Neural progenitor cell (in vitro differentiated cells): Measurements from ENCODE around the gene NCBP3. TPM values are rescaled to one million over a fixed set of nuclear protein-coding genes. Genes with fewer than 3 reads are reported as not detected.
A peak's percentile ranks its signal among the peaks of the same experiment; 100 is the strongest.

Source experiments
- DNase-seq: peaks from one replicate; pipeline ENCODE4 v3.0.0-alpha.2; 2016; ENCODE audit warnings: low spot score
- H2AFZ ChIP-seq: fragments of 200-600 bp; sonication (generic); replicated peaks from 2 replicates; pipeline ENCODE4 v1.6.1; 2016; ENCODE audit warnings: antibody characterized with exemption
- H3F3A ChIP-seq: fragments of 200-600 bp; sonication (generic); 2 replicates; pipeline ENCODE4 v1.6.1; 2016; ENCODE audit warnings: antibody characterized with exemption, low read depth
- H3K27ac ChIP-seq: fragments of 200-600 bp; sonication (generic); 2 replicates; pipeline ENCODE4 v1.5.1; 2016; ENCODE audit warnings: mild to moderate bottlenecking
- H3K27me3 ChIP-seq: fragments of 200-600 bp; sonication (generic); 2 replicates; pipeline ENCODE4 v1.6.1; 2016; ENCODE audit warnings: mild to moderate bottlenecking, moderate library complexity
- H3K36me3 ChIP-seq: fragments of 200-600 bp; sonication (generic); 2 replicates; pipeline ENCODE4 v1.5.1; 2016
- H3K4me1 ChIP-seq: fragments of 200-600 bp; sonication (generic); 2 replicates; pipeline ENCODE4 v1.6.1; 2016; ENCODE audit warnings: mixed run types
- H3K4me2 ChIP-seq: fragments of 200-600 bp; sonication (generic); 2 replicates; pipeline ENCODE4 v1.6.1; 2016
- H3K4me3 ChIP-seq: fragments of 200-600 bp; sonication (generic); 2 replicates; pipeline ENCODE4 v1.5.1; 2016
- H3K79me2 ChIP-seq: fragments of 200-600 bp; sonication (generic); 2 replicates; pipeline ENCODE4 v1.6.1; 2016; ENCODE audit warnings: low read depth
- H3K9ac ChIP-seq: fragments of 200-600 bp; sonication (generic); 2 replicates; pipeline ENCODE4 v1.6.1; 2016
- H3K9me3 ChIP-seq: fragments of 200-600 bp; sonication (generic); 2 replicates; pipeline ENCODE4 v1.5.1; 2016; ENCODE audit warnings: low read depth
- H4K20me1 ChIP-seq: fragments of 200-600 bp; sonication (generic); 2 replicates; pipeline ENCODE4 v1.6.1; 2016; ENCODE audit warnings: low read depth
- H3K27ac Mint-ChIP-seq: 3 replicates; pipeline ENCODE4 v1.8.0; 2021; ENCODE audit warnings: mixed read lengths
- H3K27me3 Mint-ChIP-seq: 2 replicates; pipeline ENCODE4 v1.8.0; 2022; ENCODE audit warnings: low read depth, mild to moderate bottlenecking, inconsistent platforms, moderate library complexity, mixed read lengths; ENCODE audit not compliant: insufficient read depth
- H3K36me3 Mint-ChIP-seq: 3 replicates; pipeline ENCODE4 v1.8.0; 2021; ENCODE audit warnings: mixed read lengths
- H3K4me1 Mint-ChIP-seq: 3 replicates; pipeline ENCODE4 v1.8.0; 2021; ENCODE audit warnings: mixed read lengths
- H3K4me3 Mint-ChIP-seq: 3 replicates; pipeline ENCODE4 v1.8.0; 2021; ENCODE audit warnings: mild to moderate bottlenecking, moderate library complexity, mixed read lengths
- H3K9me3 Mint-ChIP-seq: 3 replicates; pipeline ENCODE4 v1.8.0; 2020; ENCODE audit warnings: mixed read lengths
- EZH2 ChIP-seq: fragments of 200-600 bp; sonication (generic); IDR thresholded peaks from 2 replicates; pipeline ENCODE4 v1.6.1; 2017; ENCODE audit warnings: antibody characterized with exemption, mild to moderate bottlenecking, moderate library complexity
- EZH2phosphoT487 ChIP-seq: fragments of 200-600 bp; sonication (generic); IDR thresholded peaks from 2 replicates; pipeline ENCODE4 v1.6.1; 2017; ENCODE audit warnings: antibody characterized with exemption
- total RNA-seq: library from RNA; depleted of rRNA; stranded (reverse); fragments of >200 nt; gene quantifications from 2 replicates; pipeline ENCODE4 v1.2.3, GENCODE V29; 2015; ENCODE audit warnings: low replicate concordance
- TF ChIP-seq, protein P1 (sequence below): fragments of 200-600 bp; sonication (generic); IDR thresholded peaks from 2 replicates; pipeline ENCODE4 v1.5.1; 2017; ENCODE audit warnings: antibody characterized with exemption, mild to moderate bottlenecking

The NCBP3 gene
- total RNA-seq, 1 donor from 2014 or later = 55.7 TPM

DNA sequence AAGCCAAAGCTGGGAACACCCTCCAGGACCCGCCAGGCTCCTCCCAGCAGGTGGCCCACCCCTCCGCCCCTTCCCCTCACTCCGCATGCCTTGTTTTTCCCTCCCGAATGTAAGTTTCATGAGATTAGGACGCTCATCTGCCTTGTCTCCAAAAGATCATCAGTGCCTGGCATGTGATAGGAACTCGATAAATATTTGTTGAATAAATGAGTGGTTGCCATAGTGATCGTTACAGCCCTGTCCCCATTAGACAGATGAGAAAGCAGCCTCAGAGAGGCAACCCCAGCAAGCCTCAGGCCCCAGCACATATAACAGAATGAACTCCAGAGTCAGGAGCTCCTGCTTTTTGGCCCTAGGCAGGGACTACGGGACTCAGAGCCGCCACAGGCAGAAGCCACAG, 41.8 kb upstream of the NCBP3 start:
- H3F3A ChIP-seq = peaks cover 9% of the 10 kb centered on the region
- peaks cover 10% of the 10 kb centered on the region for H3K27me3 ChIP-seq
- no peaks in the 10 kb centered on the region for H3K79me2 ChIP-seq
- H3K9me3 ChIP-seq = no peaks in the 10 kb centered on the region
- H3K4me2 ChIP-seq = no peak overlapping the region
- TF ChIP-seq EZH2 (no peak), EZH2phosphoT487 (no peak)
- TF ChIP-seq, protein P1, sequence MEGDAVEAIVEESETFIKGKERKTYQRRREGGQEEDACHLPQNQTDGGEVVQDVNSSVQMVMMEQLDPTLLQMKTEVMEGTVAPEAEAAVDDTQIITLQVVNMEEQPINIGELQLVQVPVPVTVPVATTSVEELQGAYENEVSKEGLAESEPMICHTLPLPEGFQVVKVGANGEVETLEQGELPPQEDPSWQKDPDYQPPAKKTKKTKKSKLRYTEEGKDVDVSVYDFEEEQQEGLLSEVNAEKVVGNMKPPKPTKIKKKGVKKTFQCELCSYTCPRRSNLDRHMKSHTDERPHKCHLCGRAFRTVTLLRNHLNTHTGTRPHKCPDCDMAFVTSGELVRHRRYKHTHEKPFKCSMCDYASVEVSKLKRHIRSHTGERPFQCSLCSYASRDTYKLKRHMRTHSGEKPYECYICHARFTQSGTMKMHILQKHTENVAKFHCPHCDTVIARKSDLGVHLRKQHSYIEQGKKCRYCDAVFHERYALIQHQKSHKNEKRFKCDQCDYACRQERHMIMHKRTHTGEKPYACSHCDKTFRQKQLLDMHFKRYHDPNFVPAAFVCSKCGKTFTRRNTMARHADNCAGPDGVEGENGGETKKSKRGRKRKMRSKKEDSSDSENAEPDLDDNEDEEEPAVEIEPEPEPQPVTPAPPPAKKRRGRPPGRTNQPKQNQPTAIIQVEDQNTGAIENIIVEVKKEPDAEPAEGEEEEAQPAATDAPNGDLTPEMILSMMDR = no peak
- H3K4me3 ChIP-seq = no peak overlapping the region
- no peak overlapping the region for H3K27ac Mint-ChIP-seq
- H3K36me3 Mint-ChIP-seq = peaks cover 2% of the 10 kb centered on the region
- no peaks in the 10 kb centered on the region for H3K9me3 Mint-ChIP-seq
- H3K4me1 Mint-ChIP-seq = peaks cover 30% of the 10 kb centered on the region
- H3K27ac ChIP-seq = no peak overlapping the region
- H3K36me3 ChIP-seq = no peaks in the 10 kb centered on the region
- no peak for DNase-seq
- H2AFZ ChIP-seq = no peak overlapping the region
- H4K20me1 ChIP-seq = peaks cover 20% of the 10 kb centered on the region
- H3K27me3 Mint-ChIP-seq = peaks cover 10% of the 10 kb centered on the region
- H3K4me3 Mint-ChIP-seq = no peak overlapping the region
- H3K4me1 ChIP-seq = peaks cover 16% of the 10 kb centered on the region
- no peak overlapping the region for H3K9ac ChIP-seq

DNA sequence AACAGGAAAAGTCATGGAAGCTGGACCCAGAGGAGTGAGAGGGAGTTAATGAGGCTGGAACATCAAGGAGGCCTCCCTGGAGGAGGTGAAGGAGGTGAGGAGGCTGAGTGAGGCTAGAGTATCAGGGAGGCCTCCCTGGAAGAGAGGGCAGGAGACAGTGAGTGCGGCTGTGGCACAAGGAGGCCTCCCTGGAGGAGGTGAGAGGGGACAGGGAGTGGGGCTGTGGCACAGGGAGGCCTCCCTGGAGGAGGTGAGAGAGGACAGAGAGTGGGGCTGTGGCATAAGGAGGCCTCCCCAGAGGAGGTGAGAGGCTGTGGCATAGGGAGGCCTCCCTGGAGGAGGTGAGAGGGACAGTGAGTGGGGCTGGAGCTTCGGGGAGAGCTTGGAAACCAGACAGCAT, 41.3 kb upstream of the NCBP3 start:
- Mint-ChIP-seq H3K9me3 (no peaks in the 10 kb centered on the region), H3K27me3 (peaks cover 10% of the 10 kb centered on the region), H3K4me3 (no peak overlapping the region), H3K27ac (peak overlapping the region; percentile 38), H3K36me3 (peaks cover 2% of the 10 kb centered on the region), H3K4me1 (peaks cover 30% of the 10 kb centered on the region)
- Histone ChIP-seq H3K4me1 (peaks cover 16% of the 10 kb centered on the region), H3K79me2 (no peaks in the 10 kb centered on the region), H3K9ac (no peak overlapping the region), H3K4me2 (no peak overlapping the region), H3K9me3 (no peaks in the 10 kb centered on the region), H3K36me3 (no peaks in the 10 kb centered on the region), H4K20me1 (peaks cover 20% of the 10 kb centered on the region), H3K4me3 (no peak overlapping the region), H2AFZ (no peak overlapping the region), H3K27me3 (peaks cover 9% of the 10 kb centered on the region), H3F3A (peaks cover 9% of the 10 kb centered on the region), H3K27ac (no peak overlapping the region)
- no peak for DNase-seq
- no peak for TF ChIP-seq EZH2
- no peak for TF ChIP-seq EZH2phosphoT487
- TF ChIP-seq, protein P1 = no peak

DNA sequence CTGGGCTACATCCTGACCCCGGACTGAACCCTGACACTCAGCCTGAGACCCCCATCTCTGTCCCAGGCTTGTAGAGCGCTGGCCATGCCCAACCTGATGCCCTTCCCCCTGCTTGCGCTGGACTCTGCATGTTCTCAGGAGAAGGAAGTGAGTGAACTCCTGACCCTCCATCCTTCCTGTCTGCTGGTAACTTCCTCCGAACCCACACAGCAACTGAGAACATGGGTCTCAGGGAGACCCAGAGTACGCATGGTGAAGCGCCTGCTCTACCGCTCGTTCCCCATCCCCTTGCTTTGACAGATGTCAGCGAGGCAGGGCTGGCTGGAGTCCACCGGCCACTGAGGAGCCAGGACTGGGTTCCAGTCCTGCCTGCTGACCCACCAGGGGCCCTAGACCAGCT, 40.7 kb upstream of the NCBP3 start:
- peaks cover 12% of the 10 kb centered on the region for H3K4me1 ChIP-seq
- no peaks in the 10 kb centered on the region for H3K36me3 ChIP-seq

More for the DNA sequence above, 40.7 kb upstream of the NCBP3 start:
- H3K27me3 Mint-ChIP-seq = peaks cover 10% of the 10 kb centered on the region
- H3K4me3 Mint-ChIP-seq = no peak overlapping the region
- no peak overlapping the region for H3K4me3 ChIP-seq
- H3F3A ChIP-seq = peaks cover 5% of the 10 kb centered on the region
- no peak overlapping the region for H3K27ac ChIP-seq
- H3K27ac Mint-ChIP-seq = no peak overlapping the region
- peaks cover 2% of the 10 kb centered on the region for H3K27me3 ChIP-seq
- no peak overlapping the region for H3K4me2 ChIP-seq
- no peak overlapping the region for H3K9ac ChIP-seq
- DNase-seq = no peak
- no peak for TF ChIP-seq EZH2phosphoT487
- TF ChIP-seq EZH2 = no peak
- TF ChIP-seq, protein P1 = no peak
- H4K20me1 ChIP-seq = peaks cover 14% of the 10 kb centered on the region
- peaks cover 2% of the 10 kb centered on the region for H3K36me3 Mint-ChIP-seq
- H3K9me3 ChIP-seq = no peaks in the 10 kb centered on the region
- no peaks in the 10 kb centered on the region for H3K79me2 ChIP-seq
- H2AFZ ChIP-seq = no peak overlapping the region
- H3K4me1 Mint-ChIP-seq = peaks cover 29% of the 10 kb centered on the region
- H3K9me3 Mint-ChIP-seq = no peaks in the 10 kb centered on the region
